GM12801 (cell line): ENCODE measurements around the gene DUS1L.

Experiments
- TF ChIP-seq, protein P1 (sequence below): IDR thresholded peaks from one replicate; pipeline ENCODE4 v1.5.1; 2011; ENCODE audit warnings: control low read depth; ENCODE audit not compliant: insufficient read length; ENCODE audit errors: extremely low read depth

Gene DUS1L

DNA sequence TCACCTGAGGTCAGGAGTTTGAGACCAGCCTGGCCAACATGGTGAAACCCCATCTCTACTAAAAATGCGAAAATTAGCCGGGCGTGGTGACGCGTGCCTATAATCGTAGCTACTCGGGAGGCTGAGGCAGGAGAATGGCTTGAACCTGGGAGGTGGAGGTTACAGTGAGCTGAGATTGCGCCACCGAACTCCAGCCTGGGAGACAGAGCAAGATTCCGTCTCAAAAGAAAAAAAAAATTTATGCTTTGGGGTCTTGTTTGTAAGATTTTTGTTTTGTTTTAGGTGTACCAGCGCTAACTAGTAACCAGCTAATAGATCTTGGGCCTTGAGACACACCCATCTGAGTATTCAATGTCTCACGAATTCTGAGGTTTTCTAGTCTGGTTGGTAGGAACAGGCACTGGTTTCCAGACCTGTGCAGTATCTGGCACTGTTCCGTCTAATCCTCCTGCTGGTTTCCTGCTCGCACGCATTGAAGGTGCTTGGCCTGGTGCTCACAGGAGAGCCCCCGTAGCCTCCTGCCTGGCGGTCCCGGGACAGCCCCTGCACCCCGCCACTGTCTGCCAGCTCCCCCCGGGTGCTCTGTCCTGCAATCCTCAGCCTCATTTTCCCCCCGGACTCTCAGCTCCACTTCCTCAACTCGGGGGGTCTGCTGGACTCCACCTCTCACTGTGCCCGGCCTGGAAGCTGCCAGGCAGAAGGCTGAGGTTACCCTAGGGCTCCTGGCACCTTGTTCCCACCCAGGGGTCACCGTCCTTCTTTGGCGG, 10.6 kb upstream of the DUS1L start:
- TF ChIP-seq, protein P1, sequence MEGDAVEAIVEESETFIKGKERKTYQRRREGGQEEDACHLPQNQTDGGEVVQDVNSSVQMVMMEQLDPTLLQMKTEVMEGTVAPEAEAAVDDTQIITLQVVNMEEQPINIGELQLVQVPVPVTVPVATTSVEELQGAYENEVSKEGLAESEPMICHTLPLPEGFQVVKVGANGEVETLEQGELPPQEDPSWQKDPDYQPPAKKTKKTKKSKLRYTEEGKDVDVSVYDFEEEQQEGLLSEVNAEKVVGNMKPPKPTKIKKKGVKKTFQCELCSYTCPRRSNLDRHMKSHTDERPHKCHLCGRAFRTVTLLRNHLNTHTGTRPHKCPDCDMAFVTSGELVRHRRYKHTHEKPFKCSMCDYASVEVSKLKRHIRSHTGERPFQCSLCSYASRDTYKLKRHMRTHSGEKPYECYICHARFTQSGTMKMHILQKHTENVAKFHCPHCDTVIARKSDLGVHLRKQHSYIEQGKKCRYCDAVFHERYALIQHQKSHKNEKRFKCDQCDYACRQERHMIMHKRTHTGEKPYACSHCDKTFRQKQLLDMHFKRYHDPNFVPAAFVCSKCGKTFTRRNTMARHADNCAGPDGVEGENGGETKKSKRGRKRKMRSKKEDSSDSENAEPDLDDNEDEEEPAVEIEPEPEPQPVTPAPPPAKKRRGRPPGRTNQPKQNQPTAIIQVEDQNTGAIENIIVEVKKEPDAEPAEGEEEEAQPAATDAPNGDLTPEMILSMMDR: no peak

DNA sequence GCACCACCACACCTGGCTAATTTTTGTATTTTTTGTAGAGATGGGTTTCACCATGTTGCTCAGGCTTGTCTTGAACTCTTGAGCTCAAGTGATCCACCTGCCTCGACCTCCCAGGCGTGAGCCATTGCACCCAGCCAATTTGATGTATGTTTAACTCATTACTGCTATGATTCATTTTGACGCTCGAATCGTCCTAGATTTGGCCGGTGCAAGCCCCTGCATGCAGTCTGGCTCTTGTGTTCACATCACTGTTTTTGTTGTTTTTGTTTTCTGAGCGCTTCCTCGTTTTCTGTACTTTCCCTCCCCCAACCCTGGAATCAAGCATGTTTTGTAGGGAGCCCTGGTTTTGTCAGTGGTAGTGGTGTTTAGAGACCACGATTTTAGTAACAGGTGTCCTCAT, 7.8 kb upstream of the DUS1L start:
- TF ChIP-seq, protein P1: no peak

DNA sequence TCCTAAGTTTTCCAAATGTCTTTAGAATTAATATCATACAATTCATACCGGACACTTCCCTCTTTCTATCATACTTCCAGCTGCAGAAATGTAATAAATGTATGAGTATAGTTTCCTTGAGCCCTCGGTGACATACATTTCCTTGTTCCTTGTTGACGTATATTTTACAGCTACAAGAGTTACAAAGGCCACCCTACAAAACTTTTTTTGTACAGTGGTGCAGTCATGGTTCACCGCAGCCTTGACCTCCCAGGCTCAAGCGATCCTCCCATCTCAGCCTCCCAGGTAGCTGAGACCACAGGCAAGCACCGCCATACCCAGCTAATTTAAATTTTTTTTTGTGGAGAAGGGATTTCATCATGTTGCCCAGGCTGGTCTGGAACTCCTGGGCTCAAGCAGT, 7.2 kb upstream of the DUS1L start:
- TF ChIP-seq, protein P1: no peak

DNA sequence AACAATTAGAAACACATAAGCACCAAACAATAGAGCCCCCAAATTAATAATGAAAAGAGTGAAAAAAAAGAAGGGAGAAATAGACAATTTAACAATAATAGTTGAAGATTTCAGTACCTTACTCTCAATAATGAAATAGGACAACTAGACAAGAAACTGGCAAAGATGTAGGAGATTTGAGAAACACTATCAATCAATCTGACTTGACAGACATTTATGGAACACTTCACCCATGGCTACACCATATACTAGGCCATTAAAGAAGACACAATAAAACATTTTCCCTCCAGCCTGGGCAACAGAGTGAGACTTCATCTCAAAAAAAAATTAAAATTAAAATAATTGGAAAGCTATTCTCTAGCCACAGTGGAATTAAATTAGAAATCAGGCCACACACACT, 5.0 kb upstream of the DUS1L start:
- TF ChIP-seq, protein P1: no peak

- TF ChIP-seq, protein P1: no peak
Observed at GRCh38 chr17:82065193-82065637, 389 bp downstream of the DUS1L start.

GRCh38 chr17:82064433-82065192, 991 bp downstream of the DUS1L start:
- TF ChIP-seq, protein P1: no peak
